ENCODE results near the gene C12orf60. TPM values are rescaled to one million over a fixed set of nuclear protein-coding genes. Genes with fewer than 3 reads are reported as not detected.
A peak's percentile ranks its signal among the peaks of the same experiment; 100 is the strongest.

C12orf60 gene
- total and polyA plus RNA-seq, 2 of the 8 experiments (the other 6 are each of a cell fraction or from before 2014, with no cell fraction given): 1.2 to 1.5 TPM

- Histone ChIP-seq H3K4me2 (ENCODE audit: insufficient read depth in 1 of 2, low read depth in 2 of 2, low read length in 2 of 2) (no peak overlapping the region), H3K23ac (ENCODE audit: insufficient read length) (no peak overlapping the region), H3K23me2 (ENCODE audit: low read depth, low read length) (no peaks in the 10 kb centered on the region), H4K91ac (replicated peaks; ENCODE audit: insufficient read length, low read length) (no peak overlapping the region), H4K20me1 (replicated peaks in 1 of 2; ENCODE audit: control insufficient read depth in 1 of 2, insufficient read depth in 2 of 2, low read length in 2 of 2) (peaks cover 0 to 2% of the 10 kb centered on the region in 2 experiments), H2AK5ac (ENCODE audit: low read depth, low read length) (no peak overlapping the region), H3K79me2 (ENCODE audit: control insufficient read depth in 1 of 2, insufficient read depth in 2 of 2, low read length in 2 of 2) (peaks cover 0 to 29% of the 10 kb centered on the region in 2 experiments; a peak in 2 of 4 replicates), H3K9me3 (ENCODE audit: insufficient read depth in 2 of 2, low read depth in 1 of 2, low read length in 1 of 2) (no peaks in the 10 kb centered on the region), H3K79me1 (ENCODE audit: low read depth, low read length) (no peaks in the 10 kb centered on the region), H4K8ac (ENCODE audit: extremely low read depth, insufficient read depth, low read length) (no peak overlapping the region), H3K4ac (replicated peaks; ENCODE audit: insufficient read length, low read depth, low read length) (no peak overlapping the region), H3K27me3 (replicated peaks in 1 of 4; ENCODE audit: control insufficient read depth in 3 of 4, extremely low read depth in 1 of 4, insufficient read depth in 3 of 4, low read length in 3 of 4) (no peaks in the 10 kb centered on the region), H3K4me1 (replicated peaks in 1 of 4; ENCODE audit: control insufficient read depth in 3 of 4, insufficient read depth in 4 of 4, low read length in 3 of 4) (no peaks in the 10 kb centered on the region), H3K36me3 (ENCODE audit: control insufficient read depth in 2 of 4, insufficient read depth in 4 of 4, low read length in 3 of 4) (peaks cover 22 to 87% (median 61%) of the 10 kb centered on the region in 4 experiments), H2BK12ac (ENCODE audit: low read depth, low read length) (no peak overlapping the region), H3K9ac (replicated peaks in 1 of 4; ENCODE audit: extremely low read depth in 1 of 4, low read depth in 3 of 4, low read length in 3 of 4) (no peak overlapping the region), H3K4me3 (ENCODE audit: extremely low read depth in 1 of 4, insufficient read depth in 2 of 4, low read depth in 3 of 4, low read length in 4 of 4) (no peak overlapping the region), H2BK120ac (replicated peaks; ENCODE audit: low read depth, low read length) (no peak overlapping the region), H2BK20ac (ENCODE audit: low read length) (no peak overlapping the region), H3K14ac (ENCODE audit: insufficient read length) (no peak overlapping the region), H3K18ac (ENCODE audit: extremely low read depth, low read length) (no peak overlapping the region), H2BK15ac (ENCODE audit: low read length) (no peak overlapping the region), H2AFZ (ENCODE audit: low read length) (no peak overlapping the region), H3K56ac (replicated peaks; ENCODE audit: insufficient read length, low read depth, low read length) (no peak overlapping the region), H4K5ac (ENCODE audit: insufficient read length, low read depth, low read length) (no peak overlapping the region), H2BK5ac (ENCODE audit: low read depth, low read length) (no peak overlapping the region), H3K27ac (ENCODE audit: low read depth, low read length) (no peak overlapping the region)
- TF ChIP-seq RBBP5 (IDR thresholded peaks at IDR 0.05; ENCODE audit: borderline replicate concordance, low read depth, low read length) (no peak), JUN (IDR thresholded peaks at IDR 0.05; ENCODE audit: low read depth, low read length) (no peak), SIX5 (IDR thresholded peaks at IDR 0.05; ENCODE audit: low read depth, low read length) (no peak), SP1 (IDR thresholded peaks at IDR 0.05; ENCODE audit: low read depth, low read length) (no peak), MAFK (IDR thresholded peaks at IDR 0.05; ENCODE audit: low read depth, low read length) (peak; percentile 13; the same call in 1 of the 2 replicates)
- WGBS, 2 experiments (ENCODE audit: extremely low coverage in 1 of 2, insufficient coverage in 1 of 2, insufficient read length in 1 of 2, insufficient replicate concordance in 2 of 2, low coverage in 1 of 2, low lambda C conversion rate in 2 of 2, missing lambda C conversion rate in 1 of 2): 85 to 100% methylated on average over 1 to 4 of the region's 4 CpGs
- ChIA-PET POLR2A (ENCODE audit: partially characterized antibody) (no interaction called here), CTCF (ENCODE audit: partially characterized antibody) (interaction anchor here (1.0 kb wide), 1 partner anchor 11 kb away, joined by 4 read pairs; no protein-coding TSS in a partner anchor)
- FAIRE-seq (no peak), DNase-seq (ENCODE audit: low read depth in 1 of 2, low spot score in 2 of 2) (no peak)
Observed at GRCh38 chr12:14795028-14795448, 8.4 kb upstream of the C12orf60 start.

Data from H1 (cell line).